ENCODE results near the gene ARHGAP32.

- TF ChIP-seq ZNF8 (CRISPR knock-in tag; IDR thresholded peaks at IDR 0.05) (no peak), ZNF565 (CRISPR knock-in tag; conservative IDR thresholded peaks at IDR 0.05; ENCODE audit: low read depth) (no peak), ARNTL (CRISPR knock-in tag; IDR thresholded peaks at IDR 0.05; ENCODE audit: borderline replicate concordance, low read depth) (no peak), RARB (CRISPR knock-in tag; IDR thresholded peaks at IDR 0.05) (no peak)
- TF ChIP-seq, protein P1, sequence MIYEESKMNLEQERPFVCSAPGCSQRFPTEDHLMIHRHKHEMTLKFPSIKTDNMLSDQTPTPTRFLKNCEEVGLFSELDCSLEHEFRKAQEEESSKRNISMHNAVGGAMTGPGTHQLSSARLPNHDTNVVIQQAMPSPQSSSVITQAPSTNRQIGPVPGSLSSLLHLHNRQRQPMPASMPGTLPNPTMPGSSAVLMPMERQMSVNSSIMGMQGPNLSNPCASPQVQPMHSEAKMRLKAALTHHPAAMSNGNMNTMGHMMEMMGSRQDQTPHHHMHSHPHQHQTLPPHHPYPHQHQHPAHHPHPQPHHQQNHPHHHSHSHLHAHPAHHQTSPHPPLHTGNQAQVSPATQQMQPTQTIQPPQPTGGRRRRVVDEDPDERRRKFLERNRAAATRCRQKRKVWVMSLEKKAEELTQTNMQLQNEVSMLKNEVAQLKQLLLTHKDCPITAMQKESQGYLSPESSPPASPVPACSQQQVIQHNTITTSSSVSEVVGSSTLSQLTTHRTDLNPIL (CRISPR knock-in tag; IDR thresholded peaks at IDR 0.05; ENCODE audit: low read depth): no peak
- TF ChIP-seq, protein P2, sequence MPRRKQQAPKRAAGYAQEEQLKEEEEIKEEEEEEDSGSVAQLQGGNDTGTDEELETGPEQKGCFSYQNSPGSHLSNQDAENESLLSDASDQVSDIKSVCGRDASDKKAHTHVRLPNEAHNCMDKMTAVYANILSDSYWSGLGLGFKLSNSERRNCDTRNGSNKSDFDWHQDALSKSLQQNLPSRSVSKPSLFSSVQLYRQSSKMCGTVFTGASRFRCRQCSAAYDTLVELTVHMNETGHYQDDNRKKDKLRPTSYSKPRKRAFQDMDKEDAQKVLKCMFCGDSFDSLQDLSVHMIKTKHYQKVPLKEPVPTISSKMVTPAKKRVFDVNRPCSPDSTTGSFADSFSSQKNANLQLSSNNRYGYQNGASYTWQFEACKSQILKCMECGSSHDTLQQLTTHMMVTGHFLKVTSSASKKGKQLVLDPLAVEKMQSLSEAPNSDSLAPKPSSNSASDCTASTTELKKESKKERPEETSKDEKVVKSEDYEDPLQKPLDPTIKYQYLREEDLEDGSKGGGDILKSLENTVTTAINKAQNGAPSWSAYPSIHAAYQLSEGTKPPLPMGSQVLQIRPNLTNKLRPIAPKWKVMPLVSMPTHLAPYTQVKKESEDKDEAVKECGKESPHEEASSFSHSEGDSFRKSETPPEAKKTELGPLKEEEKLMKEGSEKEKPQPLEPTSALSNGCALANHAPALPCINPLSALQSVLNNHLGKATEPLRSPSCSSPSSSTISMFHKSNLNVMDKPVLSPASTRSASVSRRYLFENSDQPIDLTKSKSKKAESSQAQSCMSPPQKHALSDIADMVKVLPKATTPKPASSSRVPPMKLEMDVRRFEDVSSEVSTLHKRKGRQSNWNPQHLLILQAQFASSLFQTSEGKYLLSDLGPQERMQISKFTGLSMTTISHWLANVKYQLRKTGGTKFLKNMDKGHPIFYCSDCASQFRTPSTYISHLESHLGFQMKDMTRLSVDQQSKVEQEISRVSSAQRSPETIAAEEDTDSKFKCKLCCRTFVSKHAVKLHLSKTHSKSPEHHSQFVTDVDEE (CRISPR knock-in tag; IDR thresholded peaks at IDR 0.05): no peak
These were observed 149.6 kb downstream of the ARHGAP32 start for GRCh38 chr11:129042503-129042902.
